Fibroblast of skin of abdomen (primary cell): ENCODE measurements around the gene NFATC1.

Experiments
- DNase-seq: peaks from one replicate; pipeline ENCODE4 v3.0.0-alpha.2; 2013

NFATC1 gene

DNA sequence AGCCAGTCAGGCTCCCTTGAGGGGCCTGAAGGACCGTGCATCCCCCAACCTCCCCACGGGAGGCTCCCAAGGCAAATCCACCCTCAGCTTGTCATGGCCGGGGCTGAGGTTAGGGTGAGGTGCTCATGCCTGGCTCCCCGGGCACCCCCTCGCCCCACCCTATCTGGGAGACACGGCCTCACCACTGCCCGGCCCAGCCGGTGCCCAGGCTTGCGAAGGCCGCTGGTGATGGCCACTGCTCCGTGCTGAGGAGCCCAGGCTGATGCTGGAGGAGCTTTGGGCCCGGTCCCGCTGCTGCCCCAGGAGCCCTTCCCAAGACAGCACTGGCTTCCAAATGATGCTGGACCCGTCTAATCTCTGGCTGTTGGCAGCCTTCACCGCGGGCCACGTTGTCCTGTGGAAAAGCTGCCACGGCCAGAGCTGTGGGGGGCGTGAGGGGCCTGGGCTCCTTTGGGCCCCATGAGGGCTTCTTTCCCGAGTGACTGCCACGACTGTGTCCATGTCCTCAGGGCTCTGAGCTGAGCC lies 148.2 kb downstream of the NFATC1 start:
- no peak for DNase-seq

DNA sequence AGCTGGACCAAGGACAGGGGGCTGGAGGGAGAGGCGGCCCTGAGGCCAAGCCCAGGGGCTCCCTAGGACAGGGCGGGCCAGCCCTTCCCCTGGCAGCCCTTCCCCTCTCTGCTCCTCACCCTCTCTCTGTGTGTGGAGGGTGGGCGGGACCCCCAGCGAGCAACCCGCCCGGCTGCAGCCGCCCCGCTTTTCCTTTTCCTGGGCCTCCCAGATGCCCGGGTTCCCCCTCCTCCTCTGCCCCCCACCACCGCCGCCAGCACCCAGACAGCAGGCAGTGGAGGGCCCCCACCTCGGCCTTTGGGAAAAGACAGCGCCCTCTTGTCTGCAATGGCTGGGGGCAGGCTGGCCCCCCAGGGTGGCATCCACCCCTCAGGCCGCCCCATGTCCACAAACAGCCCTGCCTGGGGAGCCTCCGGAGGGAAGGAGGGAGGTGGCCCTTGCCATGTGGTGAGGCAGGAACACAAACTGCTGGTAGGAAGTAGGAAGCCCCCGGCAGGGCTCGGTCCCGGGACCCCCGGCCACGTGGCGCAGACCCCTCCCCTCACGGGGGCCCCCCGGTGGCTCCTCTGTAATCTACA lies 148.7 kb downstream of the NFATC1 start:
- no peak for DNase-seq

DNA sequence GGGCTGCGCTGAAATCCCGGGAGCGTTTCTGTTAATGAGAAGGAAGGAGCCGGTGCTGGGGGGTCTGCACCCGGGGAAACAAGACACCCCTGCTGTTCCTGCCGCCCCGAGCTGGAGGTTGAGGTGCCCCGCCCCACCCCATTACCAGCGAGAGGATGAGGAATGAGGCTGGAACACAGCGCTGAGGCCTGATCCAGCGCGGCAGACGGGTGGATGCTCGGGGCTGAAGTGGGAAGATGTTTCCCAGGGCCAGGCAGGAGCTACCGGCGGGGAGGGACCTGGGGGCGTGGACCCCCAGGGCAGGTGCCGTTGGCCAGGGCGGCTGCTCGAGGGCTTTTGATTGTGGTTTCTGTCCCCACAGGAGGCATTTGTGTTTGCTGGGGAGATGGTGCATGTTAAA lies 149.5 kb downstream of the NFATC1 start:
- DNase-seq: no peak

DNA sequence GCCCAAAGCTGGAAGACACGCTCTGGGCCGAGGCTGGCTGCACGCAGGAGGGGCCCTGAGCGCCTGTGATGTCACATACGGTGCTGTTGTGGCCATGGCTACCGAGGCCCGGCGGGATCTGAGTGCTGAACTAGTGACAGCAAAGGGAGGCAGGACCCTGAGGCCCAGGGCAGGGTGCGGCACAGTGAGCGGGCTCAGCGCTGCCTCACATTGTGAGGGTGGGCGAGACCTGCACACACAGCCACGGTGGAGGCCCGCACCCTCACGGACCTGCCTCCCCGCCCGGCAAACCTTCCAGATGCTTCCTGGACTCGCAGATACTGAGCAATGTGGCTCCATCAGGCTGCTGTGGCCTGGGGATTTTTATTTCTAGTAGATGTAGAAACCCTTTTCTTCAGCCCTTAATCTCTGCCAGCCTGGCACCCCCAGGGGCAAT lies 150.0 kb downstream of the NFATC1 start:
- DNase-seq: no peak

DNA sequence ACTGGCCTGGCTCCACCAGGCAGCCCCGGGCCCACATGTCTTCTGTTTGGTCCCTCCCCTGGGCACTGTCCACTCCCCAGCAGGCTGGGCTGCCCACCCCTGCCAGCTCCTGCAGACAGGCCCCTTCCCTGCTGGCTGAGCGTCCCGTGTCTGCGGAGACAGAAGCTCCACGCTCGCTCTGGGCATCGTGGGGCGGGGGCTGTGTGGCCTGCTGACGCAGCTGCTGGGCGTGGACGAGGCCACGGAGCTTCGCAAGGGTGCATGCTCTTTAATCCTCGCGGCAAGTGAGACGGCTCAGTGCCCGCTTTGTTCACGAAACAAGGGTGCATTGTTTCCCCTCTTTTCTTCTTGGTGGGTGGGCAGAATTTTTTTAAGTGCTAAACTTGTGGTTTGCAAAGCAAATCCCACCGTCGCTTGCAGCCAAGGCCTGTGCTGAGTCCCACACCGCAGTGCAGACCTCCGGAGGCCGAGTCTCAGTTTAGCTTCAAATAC lies 151.1 kb downstream of the NFATC1 start:
- no peak for DNase-seq

DNA sequence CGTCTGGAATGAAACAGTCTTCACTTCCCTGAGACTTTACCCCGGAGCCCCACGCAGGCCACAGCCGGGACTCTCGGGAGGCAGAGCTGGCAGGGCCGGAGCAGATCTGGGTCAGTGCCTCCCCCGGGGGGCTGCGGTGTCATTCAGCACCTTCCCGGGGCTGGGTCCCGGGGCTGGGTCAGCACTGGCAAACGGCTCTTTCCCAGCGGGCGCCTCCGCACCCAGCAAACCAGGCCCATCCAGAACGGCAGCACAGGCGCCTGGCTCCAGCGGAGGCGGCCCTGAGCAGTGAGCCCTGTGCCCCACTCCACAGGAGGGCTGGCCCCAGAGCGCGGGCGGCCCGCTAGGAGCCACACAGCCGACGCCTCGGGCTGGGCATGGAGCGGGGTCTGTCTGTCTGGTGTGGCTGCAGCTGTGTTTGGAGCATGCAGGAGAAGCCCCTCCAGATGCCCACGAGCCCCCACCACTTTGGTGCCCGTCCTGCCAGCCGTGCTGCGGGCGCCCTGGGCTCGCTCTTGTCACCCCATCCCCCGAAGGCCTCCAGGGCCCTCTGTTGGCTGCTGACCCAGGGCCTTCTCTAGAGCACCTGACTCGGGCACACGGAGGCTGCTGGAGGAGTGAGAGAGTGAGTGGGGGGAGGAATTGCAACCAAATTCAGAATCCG lies 151.8 kb downstream of the NFATC1 start:
- no peak for DNase-seq

DNA sequence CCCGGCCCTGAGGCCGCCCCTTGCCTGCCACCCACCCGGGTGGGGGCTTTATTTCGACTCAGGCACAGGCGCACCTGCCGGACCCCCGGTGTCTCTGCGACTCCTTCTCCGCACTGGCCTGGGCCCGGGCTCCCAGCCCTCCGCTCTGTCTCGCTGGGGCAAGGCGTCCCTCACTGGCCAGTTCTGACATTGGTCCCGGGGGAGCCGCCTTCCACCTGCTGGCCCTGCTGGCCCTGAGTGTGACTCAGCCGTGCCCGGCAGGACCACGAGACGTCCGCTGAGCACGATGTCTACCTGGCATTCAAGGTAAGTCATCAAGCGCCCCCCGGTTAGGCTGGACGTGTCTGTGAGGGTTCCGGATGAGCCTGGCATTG lies 152.3 kb downstream of the NFATC1 start:
- DNase-seq: no peak

DNA sequence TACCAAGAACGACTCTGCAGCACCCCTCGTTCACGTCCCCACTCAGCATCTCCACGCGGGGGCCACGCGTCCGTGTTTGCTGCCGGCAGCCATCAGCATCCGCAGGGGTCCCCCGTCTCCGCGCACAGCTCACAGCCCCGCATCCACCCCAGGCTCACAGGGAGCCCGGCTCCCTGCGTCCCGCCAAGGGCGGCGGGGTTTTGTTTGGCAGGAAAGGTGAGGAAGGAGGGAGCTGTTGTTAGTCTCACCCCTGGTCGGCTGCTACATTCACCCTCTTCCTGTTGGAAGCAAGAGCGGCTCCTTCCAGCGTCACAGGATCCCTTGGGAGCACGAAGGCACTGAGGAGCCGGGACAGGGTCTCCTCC lies 152.9 kb downstream of the NFATC1 start:
- no peak for DNase-seq

DNA sequence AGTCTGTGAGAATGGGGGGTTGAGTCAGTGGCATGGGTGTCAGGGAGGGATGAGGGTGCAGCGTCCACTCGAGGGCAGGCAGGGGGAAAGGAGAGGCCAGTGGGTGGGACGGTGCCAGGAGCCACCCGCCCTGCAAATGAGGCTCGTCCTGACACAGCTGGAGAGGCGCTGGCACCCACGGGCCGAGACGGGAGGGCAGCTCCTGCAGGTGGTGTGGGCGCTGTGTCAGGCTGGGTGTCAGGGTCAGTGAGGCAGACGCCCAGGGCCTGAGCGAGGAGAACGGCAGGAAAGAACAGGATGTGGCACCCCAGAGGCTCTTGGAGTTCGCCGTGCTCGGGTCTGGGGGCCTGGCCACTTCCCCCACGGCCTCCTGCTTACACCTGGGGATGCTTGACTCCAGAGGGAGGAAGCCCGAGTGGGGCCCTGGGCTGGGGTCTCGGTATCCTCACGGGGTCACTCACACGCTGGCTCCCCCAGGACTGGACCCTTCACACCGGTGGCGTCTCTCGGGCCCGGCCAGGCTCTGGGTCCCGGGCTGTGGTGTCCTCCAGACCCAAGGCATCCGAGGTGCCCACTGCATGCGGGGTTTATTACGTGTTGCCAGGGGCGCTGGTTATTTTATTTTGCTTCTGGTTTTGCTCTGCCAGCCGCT lies 153.4 kb downstream of the NFATC1 start:
- no peak for DNase-seq

DNA sequence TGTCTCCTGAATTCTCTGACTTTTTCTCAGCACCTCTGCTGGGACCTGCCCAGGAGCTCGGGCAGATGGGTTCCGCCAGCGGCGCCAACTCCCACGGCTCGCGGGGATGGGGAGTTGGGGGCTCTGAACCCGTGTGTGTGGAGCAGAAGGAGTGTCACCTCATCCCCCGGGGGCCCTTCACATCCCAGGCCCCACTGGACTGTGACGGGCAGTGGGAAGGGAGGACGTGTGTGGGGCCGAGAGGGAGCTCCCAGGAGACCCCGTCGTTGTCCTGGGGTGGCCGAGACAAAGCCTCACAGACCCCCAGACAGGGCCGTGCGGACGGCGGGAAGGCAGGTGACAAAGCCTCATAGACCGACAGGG lies 153.9 kb downstream of the NFATC1 start:
- no peak for DNase-seq

DNA sequence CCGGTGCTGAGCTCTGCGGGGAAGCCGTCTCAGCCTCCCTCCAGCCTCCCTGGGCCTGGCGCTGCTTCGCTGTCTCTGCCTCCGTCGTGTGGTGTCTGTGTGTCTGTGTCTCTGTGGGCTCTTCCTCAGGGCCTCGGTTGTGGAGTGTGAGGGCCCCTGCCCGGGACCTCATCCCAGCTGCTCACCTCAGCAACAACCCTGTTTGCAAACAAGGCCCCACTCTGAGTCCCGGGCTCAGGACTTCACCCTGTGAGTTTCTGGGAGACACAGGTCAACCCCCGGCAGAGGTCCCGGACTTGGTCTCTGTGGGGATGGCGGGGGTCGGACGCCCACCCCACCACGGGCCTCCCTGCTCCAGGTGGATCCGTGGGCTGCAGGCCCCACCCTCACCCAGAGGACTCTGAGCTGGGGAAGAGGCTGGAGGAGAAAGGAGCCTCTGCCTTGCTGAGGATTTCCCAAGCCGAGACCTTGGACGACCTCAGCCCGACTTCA lies 156.5 kb downstream of the NFATC1 start:
- DNase-seq: no peak

DNA sequence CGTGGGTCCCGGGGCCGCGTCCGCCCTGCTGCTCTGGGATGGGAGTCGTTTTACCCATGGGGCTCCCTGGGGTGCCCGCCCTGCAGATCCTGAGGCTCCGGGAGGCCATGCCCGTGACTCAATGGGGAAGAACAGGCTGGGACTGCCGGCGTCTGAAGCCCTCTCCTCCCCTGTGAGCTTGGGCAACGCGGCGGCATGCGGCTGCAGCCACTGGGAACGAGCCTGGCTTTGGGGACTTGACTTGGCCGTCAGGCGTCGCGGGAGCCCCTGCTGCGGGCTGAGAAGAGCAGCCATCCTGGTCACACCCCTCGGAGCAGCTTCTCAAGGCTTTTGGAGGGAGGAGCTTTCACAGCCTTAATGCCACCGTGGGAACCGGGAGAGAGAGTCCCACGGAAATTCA lies 157.0 kb downstream of the NFATC1 start:
- DNase-seq: no peak

DNA sequence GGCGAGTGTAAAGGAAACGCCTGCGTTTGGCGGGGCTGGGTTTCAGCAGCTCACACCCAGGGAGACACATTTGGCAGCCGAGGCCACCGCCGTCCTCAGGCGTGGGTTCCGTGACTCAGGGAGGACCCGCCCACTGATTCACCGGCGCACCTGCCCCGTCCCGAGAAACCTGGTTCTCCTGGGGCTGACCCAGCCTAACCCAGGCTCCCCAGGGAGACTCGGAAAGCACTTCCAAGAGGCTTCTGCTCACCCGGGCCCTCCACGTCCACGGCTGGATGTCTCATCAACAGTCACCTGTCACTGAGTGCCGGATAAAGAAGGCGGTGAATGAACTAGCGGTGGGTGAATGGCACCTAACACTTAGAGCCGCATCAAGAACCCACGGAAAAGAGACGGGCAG lies 157.4 kb downstream of the NFATC1 start:
- no peak for DNase-seq

DNA sequence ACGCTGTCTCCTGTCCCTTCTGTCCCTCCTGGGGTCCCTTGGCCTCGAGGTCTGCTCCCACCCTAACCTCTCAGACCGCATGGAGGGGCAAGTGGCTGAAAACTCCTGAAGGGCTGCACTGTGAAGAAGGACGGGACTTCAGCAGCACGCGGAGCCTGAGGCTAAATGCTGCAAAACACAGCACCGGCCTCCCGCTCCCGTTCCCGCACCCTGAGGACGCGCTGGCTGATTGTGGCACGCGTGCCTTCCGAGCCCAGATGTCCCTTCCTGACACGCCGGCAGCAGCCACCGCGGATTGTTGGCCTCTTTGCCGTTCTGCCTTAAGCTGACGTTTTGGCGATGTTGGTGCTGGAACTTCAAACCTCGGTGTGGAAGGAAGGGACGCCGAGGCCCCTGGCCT lies 158.0 kb downstream of the NFATC1 start:
- DNase-seq: no peak

DNA sequence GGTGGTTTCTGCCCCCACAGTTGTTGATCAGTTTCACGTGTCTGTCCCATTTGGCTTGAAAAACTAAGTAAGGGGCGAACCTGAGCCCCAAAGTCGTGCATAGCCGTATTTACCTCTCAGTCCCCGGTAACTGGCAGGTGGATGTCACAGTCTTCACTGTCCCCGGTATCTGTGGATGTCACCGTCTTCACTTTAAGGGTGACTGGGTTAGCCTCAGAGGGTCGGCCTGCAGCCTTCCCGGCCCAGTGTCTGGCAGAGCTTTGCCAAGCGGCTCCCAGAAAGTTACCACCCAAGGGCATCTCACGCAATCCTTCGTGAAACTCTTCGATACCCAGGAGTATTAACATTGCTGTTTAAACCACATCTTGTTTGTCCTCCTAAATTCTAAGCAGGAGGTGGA lies 158.6 kb downstream of the NFATC1 start:
- no peak for DNase-seq

DNA sequence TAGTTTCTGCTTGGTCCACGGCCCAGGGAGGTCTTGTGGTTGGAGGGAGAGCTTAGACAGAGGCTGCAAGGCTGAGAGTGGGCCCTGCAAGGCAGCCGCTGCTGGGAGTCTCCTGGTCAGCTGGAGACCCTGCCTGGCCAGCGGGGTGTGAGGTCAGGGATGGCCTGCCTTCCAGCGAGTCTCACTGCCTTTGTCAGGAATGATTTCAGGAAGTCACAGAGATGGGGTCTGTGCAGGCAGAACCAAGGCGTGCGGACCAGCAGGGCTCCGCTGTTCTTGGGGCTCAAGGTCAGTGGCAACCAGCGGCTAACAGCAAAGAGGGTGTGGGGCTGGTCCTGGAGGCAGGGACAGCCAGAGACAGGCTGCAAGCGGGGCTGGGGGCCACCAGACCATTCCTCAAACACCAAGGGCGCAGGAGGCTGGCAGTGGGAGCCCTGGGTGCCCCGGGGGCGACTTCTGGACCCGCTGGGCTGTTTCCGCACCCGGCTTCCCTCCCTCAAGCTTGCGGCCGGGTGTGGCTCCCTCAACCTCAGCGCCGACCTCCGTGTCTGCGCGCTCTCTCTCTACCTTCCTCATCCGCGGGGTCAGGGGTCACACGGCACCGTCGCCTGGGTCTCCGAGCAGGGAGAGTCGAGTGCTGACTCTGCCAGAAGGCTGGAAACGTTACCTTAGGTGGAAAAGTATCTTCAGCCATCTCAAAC lies 159.4 kb downstream of the NFATC1 start:
- no peak for DNase-seq

DNA sequence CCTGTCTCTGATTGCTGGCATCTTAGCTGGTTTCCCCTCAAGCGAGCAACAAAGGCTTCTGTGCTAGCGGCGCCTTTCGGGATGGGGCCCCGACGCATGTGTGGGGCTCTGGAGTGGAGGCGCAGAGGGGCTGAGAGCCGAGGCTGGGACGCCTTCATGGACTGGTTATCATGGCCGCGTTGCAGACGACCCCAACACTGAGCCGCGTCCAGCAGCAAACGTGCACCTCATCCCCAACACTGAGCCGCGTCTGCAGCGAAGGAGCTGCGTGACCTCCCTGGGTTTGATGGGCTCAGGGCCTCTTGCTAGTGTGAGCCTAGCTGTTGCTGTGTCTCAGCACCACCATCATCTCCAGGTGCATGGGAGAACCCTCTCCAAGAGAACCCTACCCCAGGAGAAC lies 160.2 kb downstream of the NFATC1 start:
- no peak for DNase-seq

DNA sequence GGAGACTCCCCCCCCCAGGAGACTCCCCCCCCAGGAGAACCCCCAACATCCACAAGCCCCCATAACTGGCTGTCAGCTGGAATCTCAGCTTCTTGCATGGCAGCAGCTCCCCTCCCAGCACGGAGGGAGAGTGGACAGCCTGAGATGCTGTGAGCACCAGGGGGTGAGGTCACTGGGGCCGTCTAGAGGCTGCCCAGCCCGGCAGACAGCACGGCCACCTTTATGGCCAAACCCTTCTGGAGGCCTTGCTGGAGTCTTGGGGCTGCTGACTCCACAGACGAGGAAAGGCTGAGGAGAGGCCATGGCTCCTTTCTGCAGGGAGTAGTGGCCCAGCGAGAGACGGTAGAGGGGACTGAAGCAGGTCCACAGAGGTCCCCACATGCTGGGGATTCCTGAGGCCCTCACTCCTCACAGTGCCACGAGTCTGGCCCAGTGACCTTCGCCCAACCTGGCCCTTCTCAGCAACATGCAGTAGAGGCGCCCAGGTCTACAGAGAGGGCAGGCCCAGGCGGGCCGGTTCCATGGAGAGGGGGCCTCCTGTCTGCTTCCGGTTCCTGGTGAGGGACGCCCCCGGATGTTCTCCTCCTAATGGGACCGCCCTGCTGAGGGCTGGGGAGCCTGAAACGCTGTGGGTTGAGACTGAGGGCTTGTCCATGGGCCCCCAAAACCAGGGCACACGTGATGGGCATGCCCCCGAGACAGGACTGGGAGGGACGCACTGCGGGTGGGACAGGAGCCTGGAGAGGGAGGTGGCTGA lies 161.3 kb downstream of the NFATC1 start:
- no peak for DNase-seq

DNA sequence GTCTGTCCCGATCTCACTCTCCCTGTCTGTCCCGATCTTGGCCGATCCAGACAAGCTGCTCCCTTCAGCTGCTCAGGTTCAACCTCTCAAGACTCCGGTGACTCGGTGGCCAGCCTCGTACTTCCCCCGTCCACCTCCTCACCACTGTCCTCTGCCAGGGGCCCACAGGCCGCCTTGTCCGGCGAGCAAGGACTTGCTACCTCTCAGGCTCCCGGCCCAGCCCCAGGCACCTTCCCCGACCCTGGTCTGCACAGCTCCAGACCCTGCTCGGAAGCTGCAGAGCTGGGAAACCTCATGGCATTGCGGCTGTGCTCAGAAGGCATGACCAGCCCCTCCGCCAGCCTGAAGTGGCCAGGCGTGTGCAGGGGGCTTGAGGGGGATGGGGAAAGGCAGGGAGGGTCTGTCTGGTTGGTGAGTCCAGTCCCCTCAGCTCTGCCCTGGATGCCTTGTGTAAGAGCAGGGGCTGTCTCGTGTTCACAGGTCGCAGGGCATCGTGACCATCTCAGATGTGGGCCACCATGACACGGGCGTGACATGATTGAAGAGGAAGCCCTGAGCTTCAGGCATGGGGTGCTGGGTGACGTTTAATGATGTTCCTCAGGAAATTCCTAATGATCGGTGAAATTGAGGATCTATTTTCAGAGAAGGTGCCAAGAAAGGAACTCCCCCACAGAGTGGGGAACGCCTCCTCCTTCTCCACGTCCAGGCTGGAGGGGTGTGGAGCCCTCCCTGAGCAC lies 162.6 kb downstream of the NFATC1 start:
- no peak for DNase-seq

DNA sequence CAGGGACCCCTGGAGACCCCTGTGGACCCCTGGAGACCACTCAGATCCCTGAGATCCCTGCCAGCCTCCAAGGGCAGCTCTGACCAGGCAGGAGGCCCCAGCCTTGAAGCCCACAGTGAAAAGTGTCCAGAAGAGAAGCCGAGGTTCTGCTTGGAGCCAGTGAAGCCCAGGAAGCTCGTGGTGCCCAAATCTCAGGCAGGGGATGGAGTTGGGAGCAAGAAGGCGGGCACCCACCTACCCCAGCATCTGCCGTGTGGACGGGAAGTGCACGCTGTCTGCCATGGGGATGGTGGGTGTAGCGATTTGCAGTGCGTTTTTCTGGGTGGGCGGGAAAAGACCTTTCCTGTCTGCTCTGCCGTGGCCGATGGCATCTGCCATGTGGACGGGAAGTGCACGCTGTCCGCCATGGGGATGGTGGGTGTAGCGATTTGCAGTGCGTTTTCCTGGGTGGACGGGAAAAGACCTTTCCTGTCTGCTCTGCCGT lies 163.2 kb downstream of the NFATC1 start:
- DNase-seq: no peak

DNA sequence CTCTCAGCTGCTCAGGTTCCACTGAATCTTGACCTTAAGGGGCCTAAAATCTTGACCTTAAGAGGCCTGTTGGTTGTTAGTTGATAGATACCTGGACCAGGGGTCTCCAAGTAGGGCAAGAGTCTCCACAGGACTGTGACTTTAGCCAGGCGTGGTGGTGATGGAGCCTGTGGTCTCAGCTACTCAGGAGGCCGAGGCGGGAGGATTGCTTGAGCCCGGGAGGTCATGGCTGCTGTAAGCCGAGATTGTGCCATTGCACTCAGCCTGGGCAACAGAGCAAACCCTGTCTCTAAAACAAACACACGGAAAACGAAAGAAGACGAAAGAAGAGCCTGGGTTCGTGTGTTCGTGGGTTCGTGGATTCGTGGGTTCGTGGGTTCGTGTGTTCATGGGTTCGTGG lies 163.7 kb downstream of the NFATC1 start:
- DNase-seq: no peak
